WTC11 (cell line): ENCODE results near the gene KLF13. TPM values are rescaled to one million over a fixed set of nuclear protein-coding genes. Genes with fewer than 3 reads are reported as not detected.
A peak's percentile ranks its signal among the peaks of the same experiment; 100 is the strongest.

ENCODE experiments used
- ATAC-seq: fragments of 200-7000 bp; cut with Tn5 transposase; 2 replicates; pipeline ENCODE4 v1.10.0; 2021; ENCODE audit warnings: mild to moderate bottlenecking, moderate library complexity
- CTCF ChIA-PET: fragments of 300-600 bp; sonication (Branson Sonifier 250); formaldehyde crosslinking; loops from one replicate; lab custom pipeline; 2021; ENCODE audit warnings: antibody characterized with exemption; lab: Charles Lee
- POLR2A ChIA-PET: fragments of 350-600 bp; sonication (Branson Sonifier 250); formaldehyde crosslinking; loops from one replicate; lab custom pipeline; 2021; ENCODE audit warnings: antibody characterized with exemption; lab: Charles Lee
- DNase-seq: peaks from one replicate; pipeline ENCODE4 v3.0.0; 2021; ENCODE audit warnings: low spot score
- H3K27ac Mint-ChIP-seq: 2 replicates; pipeline ENCODE4 v1.8.0; 2021; ENCODE audit warnings: mixed read lengths
- H3K27me3 Mint-ChIP-seq: 2 replicates; pipeline ENCODE4 v1.8.0; 2021; ENCODE audit warnings: low read depth, mild to moderate bottlenecking, moderate library complexity, mixed read lengths
- H3K36me3 Mint-ChIP-seq: 2 replicates; pipeline ENCODE4 v1.8.0; 2021; ENCODE audit warnings: mixed read lengths
- H3K4me1 Mint-ChIP-seq: 2 replicates; pipeline ENCODE4 v1.8.0; 2022; ENCODE audit warnings: mixed read lengths
- H3K4me3 Mint-ChIP-seq: 2 replicates; pipeline ENCODE4 v1.8.0; 2021; ENCODE audit warnings: mild to moderate bottlenecking, moderate library complexity, mixed read lengths
- H3K9me3 Mint-ChIP-seq: 2 replicates; pipeline ENCODE4 v1.8.0; 2021; ENCODE audit warnings: mixed read lengths
- ETV6 ChIP-seq: sonication (generic); formaldehyde crosslinking; IDR thresholded peaks from 2 replicates; pipeline ENCODE4 v1.8.1; 2022; ENCODE audit warnings: mild to moderate bottlenecking, missing genetic modification reagents
- FOXP1 ChIP-seq: sonication (generic); formaldehyde crosslinking; IDR thresholded peaks from 2 replicates; pipeline ENCODE4 v1.8.0; 2022; ENCODE audit warnings: missing genetic modification reagents, mild to moderate bottlenecking, moderate library complexity, borderline replicate concordance
- GABPB1 ChIP-seq: sonication (generic); formaldehyde crosslinking; IDR thresholded peaks from 2 replicates; pipeline ENCODE4 v1.8.1; 2023; ENCODE audit warnings: mild to moderate bottlenecking, missing genetic modification reagents
- HMGA2 ChIP-seq: fragments of 250-450 bp; sonication (Bioruptor Pico); IDR thresholded peaks from 2 replicates; pipeline ENCODE4 v1.4.0; 2021; ENCODE audit warnings: mild to moderate bottlenecking, moderate library complexity
- HMGXB4 ChIP-seq: sonication (generic); formaldehyde crosslinking; IDR thresholded peaks from 2 replicates; pipeline ENCODE4 v1.8.1; 2023; ENCODE audit warnings: mild to moderate bottlenecking, moderate library complexity, missing genetic modification reagents
- JAZF1 ChIP-seq: fragments of 250-450 bp; sonication (Bioruptor Pico); IDR thresholded peaks from 2 replicates; pipeline ENCODE4 v1.9.0; 2021; ENCODE audit warnings: moderate library complexity, mild to moderate bottlenecking, inconsistent platforms
- KAT7 ChIP-seq: sonication (generic); formaldehyde crosslinking; IDR thresholded peaks from 2 replicates; pipeline ENCODE4 v1.8.1; 2023; ENCODE audit warnings: missing genetic modification reagents, mild to moderate bottlenecking, borderline replicate concordance
- NFATC4 ChIP-seq: fragments of 250-450 bp; sonication (Bioruptor Pico); IDR thresholded peaks from 2 replicates; pipeline ENCODE4 v1.9.0; 2021; ENCODE audit warnings: mild to moderate bottlenecking
- NFE2L1 ChIP-seq: sonication (generic); formaldehyde crosslinking; IDR thresholded peaks from 2 replicates; pipeline ENCODE4 v1.8.1; 2023; ENCODE audit warnings: missing genetic modification reagents
- NFYB ChIP-seq: sonication (generic); formaldehyde crosslinking; conservative IDR thresholded peaks from 2 replicates; pipeline ENCODE4 v1.8.0; 2022; ENCODE audit warnings: low read depth, missing genetic modification reagents
- RORB ChIP-seq: fragments of 250-450 bp; sonication (Bioruptor Pico); IDR thresholded peaks from 2 replicates; pipeline ENCODE4 v1.9.0; 2021; ENCODE audit warnings: mild to moderate bottlenecking
- SMAD3 ChIP-seq: sonication (generic); formaldehyde crosslinking; IDR thresholded peaks from 2 replicates; pipeline ENCODE4 v1.8.0; 2022; ENCODE audit warnings: missing genetic modification reagents, mild to moderate bottlenecking, borderline replicate concordance
- SMAD4 ChIP-seq: sonication (generic); formaldehyde crosslinking; IDR thresholded peaks from 2 replicates; pipeline ENCODE4 v1.8.0; 2022; ENCODE audit warnings: mild to moderate bottlenecking, missing genetic modification reagents
- SOX15 ChIP-seq: fragments of 250-450 bp; sonication (Bioruptor Pico); IDR thresholded peaks from 2 replicates; pipeline ENCODE4 v1.9.0; 2021; ENCODE audit warnings: mild to moderate bottlenecking
- TP53 ChIP-seq: sonication (generic); formaldehyde crosslinking; IDR thresholded peaks from 2 replicates; pipeline ENCODE4 v1.8.1; 2023; ENCODE audit warnings: mild to moderate bottlenecking, missing genetic modification reagents
- ZNF138 ChIP-seq: sonication (generic); formaldehyde crosslinking; conservative IDR thresholded peaks from 2 replicates; pipeline ENCODE4 v1.8.1; 2022; ENCODE audit warnings: mild to moderate bottlenecking, moderate library complexity, missing genetic modification reagents
- total RNA-seq: library from RNA; stranded (reverse); gene quantifications from 3 replicates; pipeline ENCODE4 v1.2.3, GENCODE V29; 2021
- TF ChIP-seq, protein P1 (sequence below): sonication (generic); formaldehyde crosslinking; IDR thresholded peaks from 2 replicates; pipeline ENCODE4 v1.8.0; 2022; ENCODE audit warnings: mild to moderate bottlenecking, missing genetic modification reagents
- TF ChIP-seq, protein P2 (sequence below): sonication (generic); formaldehyde crosslinking; IDR thresholded peaks from 2 replicates; pipeline ENCODE4 v1.8.1; 2023; ENCODE audit warnings: mild to moderate bottlenecking, missing genetic modification reagents
- TF ChIP-seq, protein P3 (sequence below): sonication (generic); formaldehyde crosslinking; IDR thresholded peaks from 2 replicates; pipeline ENCODE4 v1.8.0; 2023; ENCODE audit warnings: mild to moderate bottlenecking, missing genetic modification reagents
- TF ChIP-seq, protein P4 (sequence below): sonication (generic); formaldehyde crosslinking; IDR thresholded peaks from 2 replicates; pipeline ENCODE4 v1.8.0; 2023; ENCODE audit warnings: missing genetic modification reagents, mild to moderate bottlenecking, borderline replicate concordance
- TF ChIP-seq, protein P5 (sequence below): sonication (generic); formaldehyde crosslinking; IDR thresholded peaks from 2 replicates; pipeline ENCODE4 v1.8.1; 2022; ENCODE audit warnings: low read depth, mild to moderate bottlenecking, moderate library complexity, missing genetic modification reagents, borderline replicate concordance

KLF13 gene
- total RNA-seq, 1 experiment from 2014 or later: 38.1 TPM

- TF ChIP-seq, protein P1, sequence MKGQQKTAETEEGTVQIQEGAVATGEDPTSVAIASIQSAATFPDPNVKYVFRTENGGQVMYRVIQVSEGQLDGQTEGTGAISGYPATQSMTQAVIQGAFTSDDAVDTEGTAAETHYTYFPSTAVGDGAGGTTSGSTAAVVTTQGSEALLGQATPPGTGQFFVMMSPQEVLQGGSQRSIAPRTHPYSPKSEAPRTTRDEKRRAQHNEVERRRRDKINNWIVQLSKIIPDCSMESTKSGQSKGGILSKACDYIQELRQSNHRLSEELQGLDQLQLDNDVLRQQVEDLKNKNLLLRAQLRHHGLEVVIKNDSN (CRISPR knock-in tag): no peak
- no peak for TF ChIP-seq TP53 (CRISPR knock-in tag)
- no peak for TF ChIP-seq JAZF1 (CRISPR knock-in tag)
- TF ChIP-seq, protein P2, sequence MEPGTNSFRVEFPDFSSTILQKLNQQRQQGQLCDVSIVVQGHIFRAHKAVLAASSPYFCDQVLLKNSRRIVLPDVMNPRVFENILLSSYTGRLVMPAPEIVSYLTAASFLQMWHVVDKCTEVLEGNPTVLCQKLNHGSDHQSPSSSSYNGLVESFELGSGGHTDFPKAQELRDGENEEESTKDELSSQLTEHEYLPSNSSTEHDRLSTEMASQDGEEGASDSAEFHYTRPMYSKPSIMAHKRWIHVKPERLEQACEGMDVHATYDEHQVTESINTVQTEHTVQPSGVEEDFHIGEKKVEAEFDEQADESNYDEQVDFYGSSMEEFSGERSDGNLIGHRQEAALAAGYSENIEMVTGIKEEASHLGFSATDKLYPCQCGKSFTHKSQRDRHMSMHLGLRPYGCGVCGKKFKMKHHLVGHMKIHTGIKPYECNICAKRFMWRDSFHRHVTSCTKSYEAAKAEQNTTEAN (CRISPR knock-in tag): no peak
- TF ChIP-seq GABPB1 (CRISPR knock-in tag): no peak
Observed at GRCh38 chr15:31342381-31342780, 15.7 kb downstream of the KLF13 start (continued).

DNA sequence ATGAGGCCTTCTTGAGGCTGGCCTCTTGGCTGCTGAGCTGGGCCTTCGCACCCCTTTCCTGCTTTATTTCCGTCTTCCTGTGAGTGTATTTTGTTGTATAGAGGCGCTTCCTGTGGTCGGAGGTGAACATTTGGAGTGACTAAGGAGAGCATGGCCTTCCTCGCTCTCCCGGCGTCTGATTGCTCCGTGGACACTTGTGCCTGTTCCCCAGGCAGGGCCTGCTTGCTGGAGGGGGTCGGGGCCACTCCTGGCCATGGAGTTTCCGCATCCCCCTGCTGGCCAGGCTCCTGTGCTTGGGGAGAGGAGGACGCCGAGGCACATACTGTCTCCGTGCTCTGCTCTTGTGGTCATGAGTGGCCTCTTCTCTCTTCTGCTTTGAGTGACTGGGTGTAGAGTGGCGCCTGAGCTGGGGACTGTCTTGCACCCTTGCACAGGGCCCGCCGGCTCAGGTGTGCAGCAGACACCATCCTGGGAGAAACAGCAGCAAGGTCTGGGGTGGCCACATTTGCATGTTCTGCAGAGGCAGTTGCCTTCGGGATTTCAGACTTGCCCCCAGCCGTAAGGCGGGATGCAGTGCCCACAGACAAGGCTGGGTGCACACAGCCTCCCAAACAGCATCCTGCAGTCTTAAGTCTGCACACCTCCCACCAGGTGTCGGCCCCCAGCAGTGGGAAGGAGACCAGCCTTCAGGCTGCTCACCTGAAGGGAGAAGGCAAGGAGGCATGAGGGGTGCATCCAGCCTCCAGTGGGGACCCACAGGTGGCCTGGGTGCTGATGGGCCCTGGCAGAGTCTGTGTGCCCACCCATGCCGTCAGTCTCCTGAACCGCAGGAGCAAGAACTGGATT is 16.4 kb downstream of the KLF13 start:
- TF ChIP-seq, protein P3, sequence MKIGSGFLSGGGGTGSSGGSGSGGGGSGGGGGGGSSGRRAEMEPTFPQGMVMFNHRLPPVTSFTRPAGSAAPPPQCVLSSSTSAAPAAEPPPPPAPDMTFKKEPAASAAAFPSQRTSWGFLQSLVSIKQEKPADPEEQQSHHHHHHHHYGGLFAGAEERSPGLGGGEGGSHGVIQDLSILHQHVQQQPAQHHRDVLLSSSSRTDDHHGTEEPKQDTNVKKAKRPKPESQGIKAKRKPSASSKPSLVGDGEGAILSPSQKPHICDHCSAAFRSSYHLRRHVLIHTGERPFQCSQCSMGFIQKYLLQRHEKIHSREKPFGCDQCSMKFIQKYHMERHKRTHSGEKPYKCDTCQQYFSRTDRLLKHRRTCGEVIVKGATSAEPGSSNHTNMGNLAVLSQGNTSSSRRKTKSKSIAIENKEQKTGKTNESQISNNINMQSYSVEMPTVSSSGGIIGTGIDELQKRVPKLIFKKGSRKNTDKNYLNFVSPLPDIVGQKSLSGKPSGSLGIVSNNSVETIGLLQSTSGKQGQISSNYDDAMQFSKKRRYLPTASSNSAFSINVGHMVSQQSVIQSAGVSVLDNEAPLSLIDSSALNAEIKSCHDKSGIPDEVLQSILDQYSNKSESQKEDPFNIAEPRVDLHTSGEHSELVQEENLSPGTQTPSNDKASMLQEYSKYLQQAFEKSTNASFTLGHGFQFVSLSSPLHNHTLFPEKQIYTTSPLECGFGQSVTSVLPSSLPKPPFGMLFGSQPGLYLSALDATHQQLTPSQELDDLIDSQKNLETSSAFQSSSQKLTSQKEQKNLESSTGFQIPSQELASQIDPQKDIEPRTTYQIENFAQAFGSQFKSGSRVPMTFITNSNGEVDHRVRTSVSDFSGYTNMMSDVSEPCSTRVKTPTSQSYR (CRISPR knock-in tag): no peak
- TF ChIP-seq HMGXB4 (CRISPR knock-in tag) (no peak), SOX15 (CRISPR knock-in tag) (no peak), NFATC4 (CRISPR knock-in tag) (no peak), NFYB (no peak), ETV6 (no peak), SMAD4 (CRISPR knock-in tag) (0 out of 2 replicates have a peak, but pooled peaks have one; percentile 27)
- ChIA-PET CTCF (no interaction called here), POLR2A (no interaction called here)
- H3K27ac Mint-ChIP-seq: peak overlapping the region; percentile 32
- no peaks in the 10 kb centered on the region for H3K9me3 Mint-ChIP-seq
- H3K27me3 Mint-ChIP-seq: no peaks in the 10 kb centered on the region
- no peak overlapping the region for H3K4me3 Mint-ChIP-seq
- H3K36me3 Mint-ChIP-seq: no peaks in the 10 kb centered on the region
- H3K4me1 Mint-ChIP-seq: peaks cover 54% of the 10 kb centered on the region
- ATAC-seq: peak; percentile 35
- peak; percentile 43 for DNase-seq

GRCh38 chr15:31343831-31344230 is 17.2 kb downstream of the KLF13 start:
- H3K9me3 Mint-ChIP-seq: no peaks in the 10 kb centered on the region
- peaks cover 47% of the 10 kb centered on the region for H3K4me1 Mint-ChIP-seq
- H3K4me3 Mint-ChIP-seq: no peak overlapping the region
- no peaks in the 10 kb centered on the region for H3K27me3 Mint-ChIP-seq
- CTCF ChIA-PET: interaction anchor here (1.5 kb wide), 1 partner anchor 22 kb away, joined by 9 read pairs; no protein-coding TSS in a partner anchor
- DNase-seq (no peak), ATAC-seq (no peak)
- no peak overlapping the region for H3K27ac Mint-ChIP-seq
- no peaks in the 10 kb centered on the region for H3K36me3 Mint-ChIP-seq
- TF ChIP-seq HMGA2: no peak
- TF ChIP-seq SMAD3 (CRISPR knock-in tag): no peak
- TF ChIP-seq KAT7 (CRISPR knock-in tag): no peak
- no peak for TF ChIP-seq NFE2L1 (CRISPR knock-in tag)
- no peak for TF ChIP-seq ZNF138 (CRISPR knock-in tag)
- TF ChIP-seq FOXP1 (CRISPR knock-in tag): no peak
- TF ChIP-seq RORB: no peak
- TF ChIP-seq, protein P4, sequence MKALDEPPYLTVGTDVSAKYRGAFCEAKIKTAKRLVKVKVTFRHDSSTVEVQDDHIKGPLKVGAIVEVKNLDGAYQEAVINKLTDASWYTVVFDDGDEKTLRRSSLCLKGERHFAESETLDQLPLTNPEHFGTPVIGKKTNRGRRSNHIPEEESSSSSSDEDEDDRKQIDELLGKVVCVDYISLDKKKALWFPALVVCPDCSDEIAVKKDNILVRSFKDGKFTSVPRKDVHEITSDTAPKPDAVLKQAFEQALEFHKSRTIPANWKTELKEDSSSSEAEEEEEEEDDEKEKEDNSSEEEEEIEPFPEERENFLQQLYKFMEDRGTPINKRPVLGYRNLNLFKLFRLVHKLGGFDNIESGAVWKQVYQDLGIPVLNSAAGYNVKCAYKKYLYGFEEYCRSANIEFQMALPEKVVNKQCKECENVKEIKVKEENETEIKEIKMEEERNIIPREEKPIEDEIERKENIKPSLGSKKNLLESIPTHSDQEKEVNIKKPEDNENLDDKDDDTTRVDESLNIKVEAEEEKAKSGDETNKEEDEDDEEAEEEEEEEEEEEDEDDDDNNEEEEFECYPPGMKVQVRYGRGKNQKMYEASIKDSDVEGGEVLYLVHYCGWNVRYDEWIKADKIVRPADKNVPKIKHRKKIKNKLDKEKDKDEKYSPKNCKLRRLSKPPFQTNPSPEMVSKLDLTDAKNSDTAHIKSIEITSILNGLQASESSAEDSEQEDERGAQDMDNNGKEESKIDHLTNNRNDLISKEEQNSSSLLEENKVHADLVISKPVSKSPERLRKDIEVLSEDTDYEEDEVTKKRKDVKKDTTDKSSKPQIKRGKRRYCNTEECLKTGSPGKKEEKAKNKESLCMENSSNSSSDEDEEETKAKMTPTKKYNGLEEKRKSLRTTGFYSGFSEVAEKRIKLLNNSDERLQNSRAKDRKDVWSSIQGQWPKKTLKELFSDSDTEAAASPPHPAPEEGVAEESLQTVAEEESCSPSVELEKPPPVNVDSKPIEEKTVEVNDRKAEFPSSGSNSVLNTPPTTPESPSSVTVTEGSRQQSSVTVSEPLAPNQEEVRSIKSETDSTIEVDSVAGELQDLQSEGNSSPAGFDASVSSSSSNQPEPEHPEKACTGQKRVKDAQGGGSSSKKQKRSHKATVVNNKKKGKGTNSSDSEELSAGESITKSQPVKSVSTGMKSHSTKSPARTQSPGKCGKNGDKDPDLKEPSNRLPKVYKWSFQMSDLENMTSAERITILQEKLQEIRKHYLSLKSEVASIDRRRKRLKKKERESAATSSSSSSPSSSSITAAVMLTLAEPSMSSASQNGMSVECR: no peak
- TF ChIP-seq, protein P5, sequence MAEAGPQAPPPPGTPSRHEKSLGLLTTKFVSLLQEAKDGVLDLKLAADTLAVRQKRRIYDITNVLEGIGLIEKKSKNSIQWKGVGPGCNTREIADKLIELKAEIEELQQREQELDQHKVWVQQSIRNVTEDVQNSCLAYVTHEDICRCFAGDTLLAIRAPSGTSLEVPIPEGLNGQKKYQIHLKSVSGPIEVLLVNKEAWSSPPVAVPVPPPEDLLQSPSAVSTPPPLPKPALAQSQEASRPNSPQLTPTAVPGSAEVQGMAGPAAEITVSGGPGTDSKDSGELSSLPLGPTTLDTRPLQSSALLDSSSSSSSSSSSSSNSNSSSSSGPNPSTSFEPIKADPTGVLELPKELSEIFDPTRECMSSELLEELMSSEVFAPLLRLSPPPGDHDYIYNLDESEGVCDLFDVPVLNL (CRISPR knock-in tag): no peak
- POLR2A ChIA-PET: no interaction called here
